Panc1 (cell line): Measurements from ENCODE around the gene MRC1. TPM values are rescaled to one million over a fixed set of nuclear protein-coding genes. Genes with fewer than 3 reads are reported as not detected.

Experiments
- ATAC-seq: fragments of 200-7000 bp; cut with Tn5 transposase; 2 replicates; pipeline ENCODE4 v1.9.1; 2020; ENCODE audit warnings: mild to moderate bottlenecking, moderate library complexity
- BruUV-seq: library from RNA; stranded (reverse); fragments of 400-500 nt; replicated peaks from 2 replicates; lab custom pipeline; 2021; lab: Mats Ljungman, UMichigan
- CTCF ChIA-PET: fragments of 300-600 bp; sonication (Branson Sonifier 250); formaldehyde crosslinking; loops from one replicate; lab custom pipeline; 2022; ENCODE audit warnings: antibody characterized with exemption; lab: Charles Lee
- POLR2A ChIA-PET: fragments of 300-600 bp; sonication (Branson Sonifier 250); formaldehyde crosslinking; loops from one replicate; lab custom pipeline; 2022; ENCODE audit warnings: antibody characterized with exemption; lab: Charles Lee
- DNase-seq: peaks from one replicate; pipeline ENCODE4 v3.0.0-alpha.2; 2010; ENCODE audit warnings: low read depth, low spot score
- H3K27ac ChIP-seq: 2 replicates; pipeline ENCODE4 v1.5.1; 2011; ENCODE audit warnings: mild to moderate bottlenecking, low read length, inconsistent platforms
- H3K27me3 ChIP-seq: fragments of 200-500 bp; sonication (Bioruptor generic); 2 replicates; pipeline ENCODE4 v1.6.0; 2014; ENCODE audit warnings: low read length, inconsistent platforms; ENCODE audit not compliant: control insufficient read depth, insufficient read depth
- H3K36me3 ChIP-seq: fragments of 200-500 bp; sonication (Bioruptor generic); 2 replicates; pipeline ENCODE4 v1.5.1; 2014; ENCODE audit warnings: inconsistent platforms, mild to moderate bottlenecking, low read length, moderate library complexity; ENCODE audit not compliant: control insufficient read depth, insufficient read depth
- H3K4me1 ChIP-seq: 2 replicates; pipeline ENCODE4 v1.5.1; 2011; ENCODE audit warnings: inconsistent platforms, mild to moderate bottlenecking, low read length, moderate library complexity; ENCODE audit not compliant: control insufficient read depth, insufficient read depth
- H3K4me3 ChIP-seq, 2 experiments: 2 replicates each; pipeline ENCODE4 v1.5.1; 2011 to 2012; ENCODE audit warnings: low read depth in 2 of 2, low read length in 2 of 2, mild to moderate bottlenecking in 2 of 2, inconsistent platforms in 1 of 2, moderate library complexity in 1 of 2
- H3K9me3 ChIP-seq: fragments of 200-500 bp; sonication (Bioruptor generic); 2 replicates; pipeline ENCODE4 v1.5.1; 2014; ENCODE audit warnings: low read depth, mild to moderate bottlenecking, inconsistent platforms, low read length, moderate library complexity; ENCODE audit not compliant: control insufficient read depth, insufficient read depth
- POLR2AphosphoS5 ChIP-seq: IDR thresholded peaks from 2 replicates; pipeline ENCODE4 v1.6.1; 2012; ENCODE audit warnings: mild to moderate bottlenecking, low read depth, low read length, moderate library complexity
- REST ChIP-seq, 2 experiments: IDR thresholded peaks; 2 replicates each; pipeline ENCODE4 v1.6.1; 2011 to 2012; ENCODE audit warnings: low read depth in 2 of 2, control low read depth in 1 of 2, low read length in 1 of 2, mild to moderate bottlenecking in 1 of 2, moderate library complexity in 1 of 2; ENCODE audit not compliant: insufficient read depth in 1 of 2
- SIN3A ChIP-seq: IDR thresholded peaks from 2 replicates; pipeline ENCODE4 v1.6.1; 2012; ENCODE audit warnings: low read depth, mild to moderate bottlenecking, low read length, moderate library complexity, borderline replicate concordance; ENCODE audit not compliant: insufficient read depth
- TCF7L2 ChIP-seq: IDR thresholded peaks from 2 replicates; pipeline ENCODE4 v1.6.1; 2011; ENCODE audit warnings: mild to moderate bottlenecking, low read depth, low read length, inconsistent platforms
- in situ Hi-C: cut with HindIII; loops from 2 replicates; pipeline ENCODE4 v1.10.0; 2016; ENCODE audit warnings: low sequenced_read_pairs, low pct_unique_long_range_greater_than_20kb
- intact Hi-C: fragments of 100-400 bp; cut with micrococcal nuclease; formaldehyde crosslinking; loops from one replicate; pipeline ENCODE4 v1.10.0; 2022; ENCODE audit not compliant: unreplicated experiment
- total RNA-seq: library from RNA; stranded (reverse); gene quantifications from one replicate; pipeline ENCODE4 v1.2.1, GENCODE V29; 2021; ENCODE audit not compliant: unreplicated experiment
- TF ChIP-seq, protein P1 (sequence below): fragments of 450-650 bp; IDR thresholded peaks from 2 replicates; pipeline ENCODE4 v1.5.1; 2017; ENCODE audit warnings: mild to moderate bottlenecking

The MRC1 gene
- total RNA-seq, 1 experiment from 2014 or later, result 0.21 TPM

DNA sequence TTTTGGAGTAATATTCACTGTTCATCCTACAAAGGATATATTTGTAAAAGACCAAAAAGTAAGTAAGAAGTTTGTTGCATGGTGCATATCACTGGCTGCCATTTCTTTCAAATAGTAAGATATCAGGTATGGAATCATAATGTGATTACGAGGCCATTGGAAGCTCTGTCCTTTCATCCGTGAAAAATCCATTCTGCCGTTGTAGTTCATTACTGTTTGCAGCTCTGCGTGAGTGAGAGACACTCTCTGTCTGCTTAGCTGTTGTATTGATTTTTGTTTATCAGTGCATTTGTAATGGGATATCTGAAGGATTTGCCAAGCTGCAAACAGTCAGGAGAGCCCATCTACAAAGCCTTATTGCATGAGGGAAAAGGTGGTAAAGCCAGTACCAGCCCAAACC lies 98.5 kb downstream of the MRC1 start:
- intact Hi-C loops, result no loop called here
- in situ Hi-C loops, result no loop called here
- H3K27me3 ChIP-seq, result peaks cover 2% of the 10 kb centered on the region; the same call in 1 of the 2 replicates
- no peaks in the 10 kb centered on the region for H3K36me3 ChIP-seq
- TF ChIP-seq, protein P1, sequence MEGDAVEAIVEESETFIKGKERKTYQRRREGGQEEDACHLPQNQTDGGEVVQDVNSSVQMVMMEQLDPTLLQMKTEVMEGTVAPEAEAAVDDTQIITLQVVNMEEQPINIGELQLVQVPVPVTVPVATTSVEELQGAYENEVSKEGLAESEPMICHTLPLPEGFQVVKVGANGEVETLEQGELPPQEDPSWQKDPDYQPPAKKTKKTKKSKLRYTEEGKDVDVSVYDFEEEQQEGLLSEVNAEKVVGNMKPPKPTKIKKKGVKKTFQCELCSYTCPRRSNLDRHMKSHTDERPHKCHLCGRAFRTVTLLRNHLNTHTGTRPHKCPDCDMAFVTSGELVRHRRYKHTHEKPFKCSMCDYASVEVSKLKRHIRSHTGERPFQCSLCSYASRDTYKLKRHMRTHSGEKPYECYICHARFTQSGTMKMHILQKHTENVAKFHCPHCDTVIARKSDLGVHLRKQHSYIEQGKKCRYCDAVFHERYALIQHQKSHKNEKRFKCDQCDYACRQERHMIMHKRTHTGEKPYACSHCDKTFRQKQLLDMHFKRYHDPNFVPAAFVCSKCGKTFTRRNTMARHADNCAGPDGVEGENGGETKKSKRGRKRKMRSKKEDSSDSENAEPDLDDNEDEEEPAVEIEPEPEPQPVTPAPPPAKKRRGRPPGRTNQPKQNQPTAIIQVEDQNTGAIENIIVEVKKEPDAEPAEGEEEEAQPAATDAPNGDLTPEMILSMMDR, result no peak
- TF ChIP-seq TCF7L2 (no peak), SIN3A (no peak), POLR2AphosphoS5 (no peak), REST (IDR thresholded peaks at IDR 0.05; ENCODE audit: insufficient read depth in 1 of 2, low read depth in 2 of 2, low read length in 1 of 2) (no peak)
- BruUV-seq, result no TSS peak
- H3K4me1 ChIP-seq, result no peaks in the 10 kb centered on the region
- ChIA-PET CTCF (no interaction called here), POLR2A (no interaction called here)
- no peak overlapping the region for H3K27ac ChIP-seq
- DNase-seq (no peak), ATAC-seq (no peak)
- H3K4me3 ChIP-seq, result no peak overlapping the region
- no peaks in the 10 kb centered on the region for H3K9me3 ChIP-seq

DNA sequence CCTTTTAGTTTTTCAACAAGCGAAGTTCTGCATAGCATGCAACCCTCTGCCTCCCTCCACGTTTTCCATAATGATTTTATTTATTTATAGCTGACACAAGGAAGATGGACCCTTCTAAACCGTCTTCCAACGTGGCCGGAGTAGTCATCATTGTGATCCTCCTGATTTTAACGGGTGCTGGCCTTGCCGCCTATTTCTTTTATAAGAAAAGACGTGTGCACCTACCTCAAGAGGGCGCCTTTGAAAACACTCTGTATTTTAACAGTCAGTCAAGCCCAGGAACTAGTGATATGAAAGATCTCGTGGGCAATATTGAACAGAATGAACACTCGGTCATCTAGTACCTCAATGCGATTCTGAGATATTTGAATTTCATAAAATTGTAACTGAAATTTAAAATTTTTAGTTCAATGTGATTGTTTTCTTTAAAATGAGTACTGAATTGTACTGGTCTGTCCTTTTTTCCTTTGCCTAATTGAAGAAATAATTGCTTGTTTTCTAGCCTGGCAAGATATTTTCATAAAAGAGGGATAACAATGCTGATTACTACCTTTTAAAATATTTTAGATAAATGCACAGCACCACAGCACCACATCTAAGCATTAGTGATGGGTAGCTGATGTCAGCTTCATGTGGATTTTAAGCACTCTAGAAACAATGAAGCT lies 101.1 kb downstream of the MRC1 start:
- peak; percentile 65; the same call in 1 of the 2 replicates for ATAC-seq
- POLR2A ChIA-PET, result no interaction called here
- Histone ChIP-seq H3K4me3 (no peak overlapping the region), H3K9me3 (no peaks in the 10 kb centered on the region), H3K27ac (no peak overlapping the region), H3K36me3 (no peaks in the 10 kb centered on the region), H3K27me3 (peaks cover 2% of the 10 kb centered on the region; the same call in 1 of the 2 replicates), H3K4me1 (no peaks in the 10 kb centered on the region)
- peak; percentile 13 for DNase-seq
- no TSS peak for BruUV-seq
- CTCF ChIA-PET, result interaction anchor here (0.5 kb wide), 1 partner anchor 163 kb away, joined by 3 read pairs; no protein-coding TSS in a partner anchor
- intact Hi-C loops (loop anchor here (2.0 to 10.0 kb wide), 2 partner anchors 195 to 305 kb away; no protein-coding TSS in a partner anchor), in situ Hi-C loops (no loop called here)
- TF ChIP-seq TCF7L2, result no peak
- no peak for TF ChIP-seq REST (IDR thresholded peaks at IDR 0.05; ENCODE audit: insufficient read depth in 1 of 2, low read depth in 2 of 2, low read length in 1 of 2)
- no peak for TF ChIP-seq POLR2AphosphoS5
- no peak for TF ChIP-seq SIN3A
- TF ChIP-seq, protein P1, result peak; percentile 75
